ENCODE data around the gene ABI3BP. TPM values are rescaled to one million over a fixed set of nuclear protein-coding genes. Genes with fewer than 3 reads are reported as not detected.

Gene ABI3BP
- total and polyA plus RNA-seq, 2 experiments from 2014 or later: 0.42 to 0.57 TPM

- ATAC-seq (peak; percentile 52; the same call in 2 of the 3 replicates), DNase-seq (ENCODE audit: low spot score) (peak; percentile 64)
- no peaks in the 10 kb centered on the region; the same call in 2 of the 3 replicates for H3K9me3 Mint-ChIP-seq
- TF ChIP-seq JUNB (IDR thresholded peaks at IDR 0.05; ENCODE audit: unreplicated experiment) (no peak), ZNF331 (CRISPR knock-in tag; IDR thresholded peaks at IDR 0.05; ENCODE audit: low read depth) (no peak), NANOG (IDR thresholded peaks at IDR 0.05; ENCODE audit: borderline replicate concordance) (no peak), CREB1 (CRISPR knock-in tag; IDR thresholded peaks at IDR 0.05; ENCODE audit: low read depth) (no peak), STAT1 (IDR thresholded peaks at IDR 0.05; ENCODE audit: unreplicated experiment) (no peak), EZH2phosphoT487 (IDR thresholded peaks at IDR 0.05; ENCODE audit: unreplicated experiment) (no peak), EZH2 (IDR thresholded peaks at IDR 0.05; ENCODE audit: low read depth, unreplicated experiment) (no peak), ETS1 (IDR thresholded peaks at IDR 0.05) (no peak), REST (IDR thresholded peaks at IDR 0.05; ENCODE audit: unreplicated experiment) (no peak), POLR2AphosphoS5 (IDR thresholded peaks at IDR 0.05; ENCODE audit: low read depth) (no peak), ZNF114 (CRISPR knock-in tag; IDR thresholded peaks at IDR 0.05) (no peak)
- TF ChIP-seq, protein P1, sequence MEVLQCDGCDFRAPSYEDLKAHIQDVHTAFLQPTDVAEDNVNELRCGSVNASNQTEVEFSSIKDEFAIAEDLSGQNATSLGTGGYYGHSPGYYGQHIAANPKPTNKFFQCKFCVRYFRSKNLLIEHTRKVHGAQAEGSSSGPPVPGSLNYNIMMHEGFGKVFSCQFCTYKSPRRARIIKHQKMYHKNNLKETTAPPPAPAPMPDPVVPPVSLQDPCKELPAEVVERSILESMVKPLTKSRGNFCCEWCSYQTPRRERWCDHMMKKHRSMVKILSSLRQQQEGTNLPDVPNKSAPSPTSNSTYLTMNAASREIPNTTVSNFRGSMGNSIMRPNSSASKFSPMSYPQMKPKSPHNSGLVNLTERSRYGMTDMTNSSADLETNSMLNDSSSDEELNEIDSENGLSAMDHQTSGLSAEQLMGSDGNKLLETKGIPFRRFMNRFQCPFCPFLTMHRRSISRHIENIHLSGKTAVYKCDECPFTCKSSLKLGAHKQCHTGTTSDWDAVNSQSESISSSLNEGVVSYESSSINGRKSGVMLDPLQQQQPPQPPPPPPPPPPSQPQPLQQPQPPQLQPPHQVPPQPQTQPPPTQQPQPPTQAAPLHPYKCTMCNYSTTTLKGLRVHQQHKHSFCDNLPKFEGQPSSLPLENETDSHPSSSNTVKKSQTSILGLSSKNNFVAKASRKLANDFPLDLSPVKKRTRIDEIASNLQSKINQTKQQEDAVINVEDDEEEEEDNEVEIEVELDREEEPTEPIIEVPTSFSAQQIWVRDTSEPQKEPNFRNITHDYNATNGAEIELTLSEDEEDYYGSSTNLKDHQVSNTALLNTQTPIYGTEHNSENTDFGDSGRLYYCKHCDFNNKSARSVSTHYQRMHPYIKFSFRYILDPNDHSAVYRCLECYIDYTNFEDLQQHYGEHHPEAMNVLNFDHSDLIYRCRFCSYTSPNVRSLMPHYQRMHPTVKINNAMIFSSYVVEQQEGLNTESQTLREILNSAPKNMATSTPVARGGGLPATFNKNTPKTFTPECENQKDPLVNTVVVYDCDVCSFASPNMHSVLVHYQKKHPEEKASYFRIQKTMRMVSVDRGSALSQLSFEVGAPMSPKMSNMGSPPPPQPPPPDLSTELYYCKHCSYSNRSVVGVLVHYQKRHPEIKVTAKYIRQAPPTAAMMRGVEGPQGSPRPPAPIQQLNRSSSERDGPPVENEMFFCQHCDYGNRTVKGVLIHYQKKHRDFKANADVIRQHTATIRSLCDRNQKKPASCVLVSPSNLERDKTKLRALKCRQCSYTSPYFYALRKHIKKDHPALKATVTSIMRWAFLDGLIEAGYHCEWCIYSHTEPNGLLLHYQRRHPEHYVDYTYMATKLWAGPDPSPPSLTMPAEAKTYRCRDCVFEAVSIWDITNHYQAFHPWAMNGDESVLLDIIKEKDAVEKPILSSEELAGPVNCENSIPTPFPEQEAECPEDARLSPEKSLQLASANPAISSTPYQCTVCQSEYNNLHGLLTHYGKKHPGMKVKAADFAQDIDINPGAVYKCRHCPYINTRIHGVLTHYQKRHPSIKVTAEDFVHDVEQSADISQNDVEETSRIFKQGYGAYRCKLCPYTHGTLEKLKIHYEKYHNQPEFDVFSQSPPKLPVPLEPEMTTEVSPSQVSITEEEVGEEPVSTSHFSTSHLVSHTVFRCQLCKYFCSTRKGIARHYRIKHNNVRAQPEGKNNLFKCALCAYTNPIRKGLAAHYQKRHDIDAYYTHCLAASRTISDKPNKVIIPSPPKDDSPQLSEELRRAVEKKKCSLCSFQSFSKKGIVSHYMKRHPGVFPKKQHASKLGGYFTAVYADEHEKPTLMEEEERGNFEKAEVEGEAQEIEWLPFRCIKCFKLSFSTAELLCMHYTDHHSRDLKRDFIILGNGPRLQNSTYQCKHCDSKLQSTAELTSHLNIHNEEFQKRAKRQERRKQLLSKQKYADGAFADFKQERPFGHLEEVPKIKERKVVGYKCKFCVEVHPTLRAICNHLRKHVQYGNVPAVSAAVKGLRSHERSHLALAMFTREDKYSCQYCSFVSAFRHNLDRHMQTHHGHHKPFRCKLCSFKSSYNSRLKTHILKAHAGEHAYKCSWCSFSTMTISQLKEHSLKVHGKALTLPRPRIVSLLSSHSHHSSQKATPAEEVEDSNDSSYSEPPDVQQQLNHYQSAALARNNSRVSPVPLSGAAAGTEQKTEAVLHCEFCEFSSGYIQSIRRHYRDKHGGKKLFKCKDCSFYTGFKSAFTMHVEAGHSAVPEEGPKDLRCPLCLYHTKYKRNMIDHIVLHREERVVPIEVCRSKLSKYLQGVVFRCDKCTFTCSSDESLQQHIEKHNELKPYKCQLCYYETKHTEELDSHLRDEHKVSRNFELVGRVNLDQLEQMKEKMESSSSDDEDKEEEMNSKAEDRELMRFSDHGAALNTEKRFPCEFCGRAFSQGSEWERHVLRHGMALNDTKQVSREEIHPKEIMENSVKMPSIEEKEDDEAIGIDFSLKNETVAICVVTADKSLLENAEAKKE (CRISPR knock-in tag; IDR thresholded peaks at IDR 0.05): no peak
- TF ChIP-seq, protein P2, sequence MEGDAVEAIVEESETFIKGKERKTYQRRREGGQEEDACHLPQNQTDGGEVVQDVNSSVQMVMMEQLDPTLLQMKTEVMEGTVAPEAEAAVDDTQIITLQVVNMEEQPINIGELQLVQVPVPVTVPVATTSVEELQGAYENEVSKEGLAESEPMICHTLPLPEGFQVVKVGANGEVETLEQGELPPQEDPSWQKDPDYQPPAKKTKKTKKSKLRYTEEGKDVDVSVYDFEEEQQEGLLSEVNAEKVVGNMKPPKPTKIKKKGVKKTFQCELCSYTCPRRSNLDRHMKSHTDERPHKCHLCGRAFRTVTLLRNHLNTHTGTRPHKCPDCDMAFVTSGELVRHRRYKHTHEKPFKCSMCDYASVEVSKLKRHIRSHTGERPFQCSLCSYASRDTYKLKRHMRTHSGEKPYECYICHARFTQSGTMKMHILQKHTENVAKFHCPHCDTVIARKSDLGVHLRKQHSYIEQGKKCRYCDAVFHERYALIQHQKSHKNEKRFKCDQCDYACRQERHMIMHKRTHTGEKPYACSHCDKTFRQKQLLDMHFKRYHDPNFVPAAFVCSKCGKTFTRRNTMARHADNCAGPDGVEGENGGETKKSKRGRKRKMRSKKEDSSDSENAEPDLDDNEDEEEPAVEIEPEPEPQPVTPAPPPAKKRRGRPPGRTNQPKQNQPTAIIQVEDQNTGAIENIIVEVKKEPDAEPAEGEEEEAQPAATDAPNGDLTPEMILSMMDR (conservative IDR thresholded peaks at IDR 0.05; ENCODE audit: low read depth in 2 of 2): no peak
- peaks cover 10% of the 10 kb centered on the region for H3K4me1 Mint-ChIP-seq
- H3K27ac Mint-ChIP-seq: no peak overlapping the region
- Histone ChIP-seq H2AFZ (no peak overlapping the region), H3K4me2 (no peak overlapping the region), H3K27ac (ENCODE audit: low read depth) (no peak overlapping the region), H3K4me1 (ENCODE audit: insufficient read depth) (0 out of 2 replicates have a peak, but pooled peaks cover 4% of the 10 kb centered on the region), H3K79me2 (replicated peaks; ENCODE audit: insufficient read depth) (no peaks in the 10 kb centered on the region), H4K20me1 (replicated peaks; ENCODE audit: insufficient read depth) (no peaks in the 10 kb centered on the region), H3F3A (replicated peaks; ENCODE audit: low read depth) (no peaks in the 10 kb centered on the region), H3K4me3 (no peak overlapping the region), H3K36me3 (ENCODE audit: insufficient read depth) (no peaks in the 10 kb centered on the region), H3K27me3 (ENCODE audit: insufficient read depth) (no peaks in the 10 kb centered on the region), H3K9me2 (ENCODE audit: insufficient read depth) (no peaks in the 10 kb centered on the region)
- no peaks in the 10 kb centered on the region for H3K27me3 Mint-ChIP-seq (ENCODE audit: insufficient read depth, low read depth, poor library complexity)
- no peaks in the 10 kb centered on the region; the same call in 2 of the 3 replicates for H3K36me3 Mint-ChIP-seq (ENCODE audit: low read depth)
- H3K4me3 Mint-ChIP-seq: no peak overlapping the region
Observed at GRCh38 chr3:101036213-101036618, 43.0 kb upstream of the ABI3BP start.

Data from GM23338 (cell line).